IMR-90 (cell line): ENCODE data around the gene HS3ST1. TPM values are rescaled to one million over a fixed set of nuclear protein-coding genes. Genes with fewer than 3 reads are reported as not detected.
A peak's percentile ranks its signal among the peaks of the same experiment; 100 is the strongest.

ENCODE experiments used
- ATAC-seq: fragments of 200-7000 bp; cut with Tn5 transposase; 2 replicates; pipeline ENCODE4 v1.9.1; 2020; ENCODE audit warnings: low read depth, mild to moderate bottlenecking, moderate library complexity
- BruUV-seq: library from RNA; stranded (reverse); fragments of 400-500 nt; replicated peaks from 2 replicates; lab custom pipeline; 2021; lab: Mats Ljungman, UMichigan
- CTCF ChIA-PET: fragments of 300-600 bp; formaldehyde crosslinking; extraction: SDS; loops from one replicate; lab custom pipeline; 2021; ENCODE audit warnings: antibody characterized with exemption; lab: Yijun Ruan, JAX
- POLR2A ChIA-PET: fragments of 300-600 bp; sonication (Branson Sonifier 250); formaldehyde crosslinking; loops from one replicate; lab custom pipeline; 2022; ENCODE audit warnings: antibody characterized with exemption; ENCODE audit not compliant: unreplicated experiment; lab: Charles Lee
- DNase-seq: peaks from one replicate; pipeline ENCODE4 v3.0.0; 2013
- H2AFZ ChIP-seq: replicated peaks from 2 replicates; pipeline ENCODE3; 2013; ENCODE audit warnings: low read length, mild to moderate bottlenecking; ENCODE audit not compliant: poor library complexity
- H2AK5ac ChIP-seq: 2 replicates; pipeline ENCODE4 v1.6.1; 2013; ENCODE audit warnings: low read depth, low read length, inconsistent platforms
- H2AK9ac ChIP-seq: replicated peaks from 2 replicates; pipeline ENCODE3; 2013; ENCODE audit warnings: mild to moderate bottlenecking, low read depth, low read length, moderate library complexity; ENCODE audit not compliant: poor library complexity
- H2BK120ac ChIP-seq: 2 replicates; pipeline ENCODE4 v1.6.1; 2013; ENCODE audit warnings: low read depth, low read length, inconsistent platforms
- H2BK15ac ChIP-seq: 3 replicates; pipeline ENCODE4 v1.6.1; 2013; ENCODE audit warnings: low read depth, low read length, inconsistent platforms
- H2BK20ac ChIP-seq: 2 replicates; pipeline ENCODE4 v1.6.1; 2013; ENCODE audit warnings: low read depth, mild to moderate bottlenecking, inconsistent platforms, low read length, moderate library complexity
- H2BK5ac ChIP-seq: 2 replicates; pipeline ENCODE4 v1.6.1; 2013; ENCODE audit warnings: mild to moderate bottlenecking, low read depth, low read length, inconsistent platforms; ENCODE audit not compliant: poor library complexity, severe bottlenecking
- H3K14ac ChIP-seq: replicated peaks from 2 replicates; pipeline ENCODE4 v1.6.1; 2013; ENCODE audit warnings: low read depth, low read length, inconsistent platforms
- H3K18ac ChIP-seq: 2 replicates; pipeline ENCODE4 v1.6.1; 2013; ENCODE audit warnings: low read depth, low read length, control low read depth
- H3K23ac ChIP-seq: 2 replicates; pipeline ENCODE4 v1.6.1; 2013; ENCODE audit warnings: low read depth, low read length, inconsistent platforms
- H3K27ac ChIP-seq: 2 replicates; pipeline ENCODE4 v1.5.1; 2013; ENCODE audit warnings: mild to moderate bottlenecking, control low read depth, low read length; ENCODE audit not compliant: insufficient read depth
- H3K27me3 ChIP-seq: 2 replicates; pipeline ENCODE4 v1.6.1; 2013; ENCODE audit warnings: low read length; ENCODE audit not compliant: control insufficient read depth, insufficient read depth
- H3K36me3 ChIP-seq: 2 replicates; pipeline ENCODE4 v1.6.1; 2013; ENCODE audit warnings: low read length, mixed read lengths; ENCODE audit not compliant: control insufficient read depth, insufficient read depth
- H3K4ac ChIP-seq: 2 replicates; pipeline ENCODE4 v1.6.1; 2013; ENCODE audit warnings: low read depth, low read length, inconsistent platforms
- H3K4me1 ChIP-seq: 2 replicates; pipeline ENCODE4 v1.6.1; 2013; ENCODE audit warnings: low read length, mixed read lengths; ENCODE audit not compliant: control insufficient read depth, insufficient read depth
- H3K4me2 ChIP-seq: 2 replicates; pipeline ENCODE4 v1.6.1; 2013; ENCODE audit warnings: low read depth, mild to moderate bottlenecking, control low read depth, low read length, moderate library complexity
- H3K4me3 ChIP-seq: 2 replicates; pipeline ENCODE4 v1.5.1; 2013; ENCODE audit warnings: low read depth, mild to moderate bottlenecking, control low read depth, low read length, moderate library complexity; ENCODE audit not compliant: insufficient read depth
- H3K56ac ChIP-seq: 2 replicates; pipeline ENCODE4 v1.6.1; 2013; ENCODE audit warnings: low read length, inconsistent platforms; ENCODE audit not compliant: insufficient read depth; ENCODE audit errors: extremely low read depth
- H3K79me1 ChIP-seq, 2 experiments: 2 replicates each; pipeline ENCODE4 v1.6.1; 2013; ENCODE audit warnings: low read length in 2 of 2, inconsistent platforms in 1 of 2, low read depth in 1 of 2
- H3K9ac ChIP-seq: 2 replicates; pipeline ENCODE4 v1.6.1; 2013; ENCODE audit warnings: low read depth, low read length, control low read depth
- H3K9me1 ChIP-seq: 2 replicates; pipeline ENCODE4 v1.6.1; 2013; ENCODE audit warnings: low read length, inconsistent platforms; ENCODE audit not compliant: insufficient read depth
- H3K9me3 ChIP-seq: 2 replicates; pipeline ENCODE4 v1.6.1; 2013; ENCODE audit warnings: low read length; ENCODE audit not compliant: control insufficient read depth, insufficient read depth
- H4K20me1 ChIP-seq: 2 replicates; pipeline ENCODE4 v1.6.1; 2013; ENCODE audit warnings: low read length, inconsistent platforms; ENCODE audit not compliant: insufficient read depth
- H4K5ac ChIP-seq: 2 replicates; pipeline ENCODE4 v1.6.1; 2013; ENCODE audit warnings: mild to moderate bottlenecking, low read depth, low read length, control low read depth
- H4K8ac ChIP-seq, 2 experiments: 2 replicates each; pipeline ENCODE4 v1.6.1; 2013; ENCODE audit warnings: low read depth in 2 of 2, low read length in 2 of 2, control low read depth in 1 of 2, inconsistent platforms in 1 of 2
- H4K91ac ChIP-seq: 2 replicates; pipeline ENCODE4 v1.6.1; 2013; ENCODE audit warnings: low read depth, low read length, inconsistent platforms; ENCODE audit not compliant: insufficient read depth
- CTCF ChIP-seq: conservative IDR thresholded peaks from 2 replicates; pipeline ENCODE4 v1.5.1; 2012; ENCODE audit warnings: mild to moderate bottlenecking, low read depth, low read length, improper control_type of control experiment
- ELK1 ChIP-seq: fragments of 150-350 bp; IDR thresholded peaks from 2 replicates; pipeline ENCODE4 v1.6.1; 2016; ENCODE audit warnings: low read depth, mild to moderate bottlenecking, low read length, moderate library complexity, borderline replicate concordance
- MAFK ChIP-seq: IDR thresholded peaks from 2 replicates; pipeline ENCODE4 v1.6.1; 2012; ENCODE audit warnings: low read depth, low read length, improper control_type of control experiment
- MXI1 ChIP-seq: IDR thresholded peaks from 2 replicates; pipeline ENCODE4 v1.6.1; 2012; ENCODE audit warnings: low read depth, mild to moderate bottlenecking, low read length, moderate library complexity, borderline replicate concordance
- RCOR1 ChIP-seq: IDR thresholded peaks from 2 replicates; pipeline ENCODE4 v1.6.1; 2012; ENCODE audit warnings: mild to moderate bottlenecking, low read length, improper control_type of control experiment; ENCODE audit not compliant: insufficient replicate concordance
- whole genome bisulfite sequencing, 2 experiments: methylation state at CpG; one replicate each; pipeline versions ENCODE4 v1.1.5 to v1.1.7; 2013; ENCODE audit warnings: missing lambda C conversion rate in 2 of 2; ENCODE audit not compliant: insufficient read length in 1 of 2; ENCODE audit errors: extremely low coverage in 2 of 2; 5-methylcytosine and 5-hydroxymethylcytosine counted together
- dilution Hi-C: fragments of 300-500 bp; cut with HindIII; formaldehyde crosslinking; loops from one replicate; pipeline ENCODE4 v1.14.3; 2018; ENCODE audit warnings: low sequenced_read_pairs; ENCODE audit not compliant: unreplicated experiment
- in situ Hi-C: fragments of 300-500 bp; cut with MboI; formaldehyde crosslinking; loops from 3 replicates; pipeline ENCODE4 v1.14.3; 2019; ENCODE audit warnings: low sequenced_read_pairs, inconsistent platforms, mixed read lengths
- intact Hi-C: fragments of 100-400 bp; cut with micrococcal nuclease; formaldehyde crosslinking; loops from 2 replicates; pipeline ENCODE4 v1.10.0; 2022
- polyA plus RNA-seq, 3 experiments: library from polyadenylated mRNA; depleted of rRNA; stranded (reverse); fragments of >200 nt; gene quantifications; 2 replicates each; pipeline ENCODE4 v1.2.3, GENCODE V29; 2012; ENCODE audit warnings: low replicate concordance in 1 of 3
- total RNA-seq: library from RNA; depleted of rRNA; stranded (reverse); fragments of >200 nt; gene quantifications from 2 replicates; pipeline ENCODE4 v1.2.3, GENCODE V29; 2012

The HS3ST1 gene
- total and polyA plus RNA-seq, 2 of the 4 experiments (the other 2 are of a cell fraction): 0.09 TPM; not detected in 1

GRCh38 chr4:11471046-11471441, 42.4 kb upstream of the HS3ST1 start:
- H2BK5ac ChIP-seq: no peak overlapping the region
- no peak overlapping the region for H2AK5ac ChIP-seq
- H3K27me3 ChIP-seq: peaks cover 2% of the 10 kb centered on the region; the same call in 1 of the 2 replicates
- H4K20me1 ChIP-seq: no peaks in the 10 kb centered on the region
- no peaks in the 10 kb centered on the region for H3K9me1 ChIP-seq
- no TSS peak for BruUV-seq
- no peaks in the 10 kb centered on the region for H3K4me1 ChIP-seq
- no peak overlapping the region for H3K23ac ChIP-seq
- H2AK9ac ChIP-seq: no peak overlapping the region
- TF ChIP-seq MAFK: peak; percentile 63
- no peak for TF ChIP-seq MXI1
- no peak for TF ChIP-seq ELK1
- no peak for TF ChIP-seq CTCF
- TF ChIP-seq RCOR1: no peak
- no peak overlapping the region for H3K56ac ChIP-seq
- H3K4ac ChIP-seq: no peak overlapping the region
- H2BK20ac ChIP-seq: no peak overlapping the region
- H3K4me3 ChIP-seq: no peak overlapping the region
- no peak overlapping the region for H3K18ac ChIP-seq
- WGBS, 2 experiments: no CpG with 5 or more reads among the region's 3 CpGs
- H2BK15ac ChIP-seq: no peak overlapping the region
- ChIA-PET CTCF (no interaction called here), POLR2A (no interaction called here)
- DNase-seq: no peak
- dilution Hi-C loops: no loop called here
- H3K4me2 ChIP-seq: no peak overlapping the region
- H3K14ac ChIP-seq: no peak overlapping the region
- H3K9me3 ChIP-seq: no peaks in the 10 kb centered on the region
- H4K8ac ChIP-seq: no peak overlapping the region
- no peak overlapping the region for H2BK120ac ChIP-seq
- no peak overlapping the region for H3K9ac ChIP-seq
- in situ Hi-C loops: no loop called here
- H2AFZ ChIP-seq: no peak overlapping the region
- H4K91ac ChIP-seq: no peak overlapping the region
- no peak for ATAC-seq
- no peak overlapping the region for H3K27ac ChIP-seq
- H3K79me1 ChIP-seq: no peaks in the 10 kb centered on the region
- no peaks in the 10 kb centered on the region for H3K36me3 ChIP-seq
- intact Hi-C loops: no loop called here
- H4K5ac ChIP-seq: no peak overlapping the region
